ENCODE results near the gene FAM227A.
A peak's percentile ranks its signal among the peaks of the same experiment; 100 is the strongest.
"Not testable (repeated sequence)": the region's sequence is repeated elsewhere in the genome, so short reads cannot be mapped to it uniquely, and the experiment has no call there.

Gene FAM227A

DNA sequence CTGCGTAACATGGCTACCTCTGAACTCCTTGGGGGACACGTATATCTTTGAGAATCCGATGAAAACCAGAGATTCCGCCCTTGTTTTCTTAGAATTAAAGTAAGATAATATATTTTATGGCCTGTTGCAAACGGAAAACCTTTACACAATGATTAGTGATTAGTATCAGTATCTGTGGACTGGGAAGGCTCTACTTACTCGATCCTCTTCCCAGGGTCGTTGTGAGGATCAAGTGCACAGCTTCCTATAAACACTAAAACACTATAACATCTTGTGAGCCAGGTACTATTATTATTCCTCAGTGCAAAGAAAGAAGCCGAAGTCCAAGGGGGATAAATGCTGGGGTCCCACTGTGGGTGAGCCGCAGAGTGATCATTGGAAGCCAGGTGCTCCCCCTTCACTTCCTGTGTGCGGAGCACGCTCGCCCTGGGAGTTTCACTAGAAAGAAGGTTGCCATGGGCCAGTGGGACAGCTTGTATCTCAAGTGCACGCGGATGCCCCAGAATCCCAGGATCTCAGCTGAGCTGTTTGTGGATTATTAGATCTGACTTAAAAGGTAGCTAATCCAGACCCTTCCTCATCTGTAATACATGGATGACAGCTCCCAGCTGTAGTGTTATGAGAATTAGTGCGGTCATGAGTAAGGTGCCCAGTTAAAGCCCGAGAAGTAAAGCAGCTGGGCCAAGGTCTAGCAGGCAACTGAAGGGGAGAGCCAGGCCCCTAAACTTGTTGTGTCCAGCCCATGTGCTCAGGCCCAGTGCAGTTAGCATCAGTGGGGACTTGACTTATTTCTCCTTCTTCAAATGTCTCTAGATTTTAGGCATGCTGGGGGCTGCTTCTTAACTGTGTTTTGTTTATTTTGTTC, 1.1 kb upstream of the FAM227A start:
- DNase-seq, result peak; percentile 12

DNA sequence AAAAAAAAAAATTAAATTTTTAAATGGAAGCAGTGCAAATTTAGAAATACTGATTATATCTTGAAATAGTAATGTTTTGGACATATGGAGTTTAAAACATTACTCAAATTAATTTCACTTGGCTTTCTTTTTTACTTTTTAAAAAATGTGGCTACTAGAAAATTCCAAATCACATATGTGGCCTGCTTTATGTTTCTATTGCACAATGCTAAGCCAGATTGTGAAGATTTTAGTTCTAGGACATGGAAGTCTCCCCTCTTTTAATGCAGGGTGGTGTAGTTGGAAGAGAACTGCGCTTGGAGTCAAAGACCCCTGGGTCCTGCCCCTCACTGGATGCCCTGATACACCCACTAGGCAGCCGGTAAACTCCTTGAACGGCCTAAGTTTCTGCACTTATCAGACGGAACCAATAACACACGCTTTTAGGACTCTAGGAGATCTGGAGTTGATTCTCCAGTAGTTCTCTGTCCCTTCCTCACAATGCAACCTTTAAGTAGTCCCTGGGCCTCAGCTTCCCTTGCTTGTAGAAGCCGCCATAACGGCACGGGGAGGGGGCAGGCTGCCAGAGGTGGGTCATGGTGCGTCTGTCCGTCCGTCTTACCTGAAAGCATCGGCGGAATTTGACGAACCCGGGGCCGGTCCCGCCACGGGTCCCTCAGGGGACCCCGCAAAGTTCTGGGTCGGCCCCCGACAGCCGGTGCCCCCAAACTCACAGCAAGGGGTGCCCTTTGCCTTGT, 505 bp downstream of the FAM227A start:
- peak; percentile 32 for DNase-seq

DNA sequence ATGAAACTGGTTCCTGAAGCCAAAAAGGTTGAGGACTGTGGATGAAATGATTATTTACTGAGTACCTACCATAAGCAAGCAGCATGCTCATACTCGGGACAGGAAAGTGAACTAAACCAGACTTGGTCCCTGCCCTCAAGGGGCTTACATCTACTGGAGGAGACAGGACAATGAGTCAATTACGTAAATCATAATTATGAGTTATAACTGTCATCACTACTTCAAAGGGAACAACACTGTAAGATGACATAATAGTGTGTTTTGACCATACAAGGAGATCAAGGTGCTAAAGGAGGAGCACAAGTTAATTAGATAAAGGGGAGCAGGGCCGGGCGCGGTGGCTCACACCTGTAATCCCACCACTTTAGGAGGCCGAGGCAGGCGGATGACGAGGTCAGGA, 2.5 kb downstream of the FAM227A start:
- DNase-seq, result no peak

DNA sequence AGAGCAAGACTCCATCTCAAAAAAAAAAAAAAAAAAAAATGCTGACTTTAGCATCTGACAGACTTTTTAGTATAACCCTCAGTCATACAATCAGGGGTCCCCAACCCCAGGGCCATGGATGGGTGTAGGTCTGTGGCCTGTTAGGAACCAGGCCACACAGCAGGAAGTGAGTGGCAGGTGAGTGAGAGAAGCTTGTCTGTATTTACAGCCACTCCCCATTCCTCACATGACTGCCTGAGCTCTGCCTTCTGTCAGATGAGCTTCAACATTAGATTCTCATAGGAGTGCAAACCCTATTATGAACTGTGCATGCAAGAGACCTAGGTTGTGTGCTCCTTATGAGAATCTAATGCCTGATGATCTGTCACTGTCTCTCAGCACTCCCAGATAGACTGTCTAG, 3.3 kb downstream of the FAM227A start:
- peak; percentile 11 for DNase-seq

DNA sequence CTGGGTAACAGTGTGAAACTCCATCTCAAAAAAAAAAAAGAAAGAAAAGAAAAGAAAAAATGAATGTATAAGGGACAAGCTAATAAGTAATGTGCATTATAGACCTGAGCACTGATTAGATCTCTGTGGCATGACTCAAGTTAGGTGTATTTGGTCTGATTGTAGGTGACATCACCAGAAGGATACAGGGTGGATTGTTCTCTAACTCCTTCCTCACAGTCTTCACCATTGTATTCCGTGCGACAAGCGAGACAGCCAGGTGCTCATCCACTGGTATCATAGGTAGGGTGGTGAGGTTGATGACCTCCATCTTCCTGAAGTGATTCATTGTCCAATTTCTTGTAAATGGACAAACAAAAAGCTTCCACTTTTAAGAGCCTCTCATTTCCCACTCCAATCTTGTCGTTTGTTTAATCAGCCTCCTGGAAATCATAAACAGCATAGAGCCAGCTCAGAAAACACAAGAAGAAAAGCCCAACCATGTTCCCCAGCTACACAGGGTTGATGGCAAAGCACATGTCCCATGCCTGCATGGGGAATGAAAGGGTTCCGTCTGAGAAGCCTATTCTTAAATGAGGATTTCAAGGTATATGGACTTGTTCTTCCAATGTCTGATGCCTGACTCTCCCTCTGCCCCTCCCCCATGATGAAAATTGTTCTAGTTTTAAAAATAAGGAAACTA, 6.2 kb downstream of the FAM227A start:
- peak; percentile 23 for DNase-seq

DNA sequence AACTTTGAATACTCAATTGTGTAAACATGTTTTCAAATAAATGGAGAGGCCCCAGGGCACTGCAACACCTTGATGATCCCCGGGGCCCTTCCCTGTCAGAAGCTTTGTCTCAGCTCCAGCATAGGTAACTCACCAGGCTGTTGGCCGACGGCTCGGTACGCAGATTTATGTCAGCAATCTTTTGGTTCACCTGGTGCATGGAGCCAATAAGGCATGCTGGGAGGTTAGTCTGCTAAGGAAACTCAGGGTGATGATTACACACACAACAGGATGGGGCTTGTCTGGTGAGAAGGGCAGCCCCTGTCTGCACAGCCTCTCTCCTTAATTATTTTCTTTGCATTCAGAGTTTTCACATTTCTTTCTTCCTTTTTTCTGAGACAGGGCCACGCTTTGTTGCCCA, 10.8 kb downstream of the FAM227A start:
- DNase-seq, result no peak

DNA sequence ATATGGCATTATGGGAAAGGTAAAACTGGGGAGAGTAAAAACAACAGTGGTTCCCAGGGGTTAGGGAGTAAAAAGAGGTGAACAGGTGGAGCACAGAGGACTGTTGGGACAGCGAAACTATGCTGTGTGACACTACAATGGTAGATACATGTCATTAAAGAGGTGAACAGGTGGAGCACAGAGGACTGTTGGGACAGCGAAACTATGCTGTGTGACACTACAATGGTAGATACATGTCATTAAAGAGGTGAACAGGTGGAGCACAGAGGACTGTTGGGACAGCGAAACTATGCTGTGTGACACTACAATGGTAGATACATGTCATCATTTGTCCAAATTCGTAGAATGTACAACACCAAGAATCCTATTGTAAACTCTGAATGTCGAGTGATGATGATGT, 11.9 kb downstream of the FAM227A start:
- not testable (repeated sequence) for DNase-seq

DNA sequence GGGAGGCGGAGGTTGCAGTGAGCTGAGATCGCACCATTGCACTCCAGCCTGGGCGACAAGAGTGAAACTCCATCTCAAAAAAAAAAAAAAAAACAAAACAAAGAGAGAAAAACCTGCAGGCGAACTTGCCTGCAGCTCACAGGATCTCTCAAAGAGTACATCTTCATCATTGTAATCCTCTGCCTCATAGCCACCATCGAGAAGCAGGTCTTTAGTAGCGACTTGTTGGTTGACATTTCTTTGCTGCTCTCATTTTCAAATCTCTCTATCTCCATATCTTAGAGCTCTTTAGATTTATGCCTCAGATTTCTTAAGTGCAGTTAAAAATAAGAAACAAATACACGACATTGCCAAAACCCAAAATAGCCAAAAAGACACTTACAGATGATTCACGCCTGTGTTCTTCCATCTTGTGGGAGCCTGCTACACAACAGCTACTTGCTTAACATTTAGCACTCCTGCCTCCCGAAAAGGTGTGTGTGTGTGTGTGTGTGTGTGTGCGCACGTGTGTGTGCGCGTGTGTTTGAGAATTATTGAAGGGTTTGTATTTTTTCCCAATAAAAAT, 14.6 kb downstream of the FAM227A start:
- DNase-seq, result no peak

DNA sequence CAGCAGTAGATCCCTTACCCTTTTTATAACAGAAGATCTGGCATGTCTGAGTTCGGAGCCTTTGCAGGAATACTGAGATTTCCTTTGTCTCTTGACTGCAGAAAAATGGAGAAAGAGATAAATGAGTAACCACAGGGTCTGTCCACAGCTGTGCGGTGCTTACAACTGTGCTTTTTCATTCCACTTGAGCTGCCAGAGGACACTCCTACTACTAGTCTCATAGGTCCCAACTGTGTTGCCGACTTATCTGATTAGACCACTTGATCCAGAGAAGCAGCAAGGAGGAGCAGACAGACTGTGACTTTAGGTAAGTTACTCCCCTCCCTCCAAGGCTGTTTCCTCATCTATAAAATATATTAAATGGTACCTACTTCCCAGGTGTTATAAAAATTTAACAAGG, 17.5 kb downstream of the FAM227A start:
- DNase-seq, result no peak

DNA sequence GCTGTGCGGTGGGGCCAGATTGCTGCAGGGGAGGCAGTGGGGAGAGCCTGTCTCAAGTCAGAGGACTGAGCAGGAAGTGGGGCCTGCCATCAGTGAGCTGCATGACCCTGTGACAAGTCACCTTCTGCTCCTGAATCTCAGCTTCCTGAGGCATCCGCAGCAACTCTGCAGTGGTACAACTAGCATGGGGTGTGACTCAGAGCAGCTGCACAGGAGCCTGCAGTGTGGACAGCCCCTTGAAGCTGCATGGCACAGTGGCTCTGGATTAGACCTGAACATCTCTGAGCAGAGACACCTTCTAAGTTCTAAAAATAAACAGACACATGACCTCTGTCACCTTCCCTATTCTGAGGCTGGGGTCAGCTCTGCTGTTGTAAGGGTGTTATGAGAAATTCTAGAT, 18.0 kb downstream of the FAM227A start:
- DNase-seq, result no peak

DNA sequence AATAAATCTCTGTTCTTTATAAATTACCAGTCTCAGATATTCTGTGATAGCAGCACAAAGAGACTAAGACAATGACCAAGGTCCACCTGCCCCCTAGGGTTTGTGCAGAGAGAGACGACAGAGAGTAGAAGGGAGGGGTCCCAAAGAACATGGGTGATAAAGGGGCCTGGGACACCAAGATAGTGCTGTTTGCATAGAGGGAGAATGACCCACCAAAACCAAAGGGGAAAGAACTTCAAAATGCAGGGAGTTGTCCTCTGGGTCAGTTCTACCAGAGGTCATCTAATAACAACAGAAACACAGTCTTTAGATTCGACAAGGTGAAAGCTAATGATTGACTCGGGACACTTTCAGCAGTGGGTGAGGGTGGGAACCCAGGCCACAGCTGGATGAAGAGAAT, 23.7 kb downstream of the FAM227A start:
- no peak for DNase-seq

DNA sequence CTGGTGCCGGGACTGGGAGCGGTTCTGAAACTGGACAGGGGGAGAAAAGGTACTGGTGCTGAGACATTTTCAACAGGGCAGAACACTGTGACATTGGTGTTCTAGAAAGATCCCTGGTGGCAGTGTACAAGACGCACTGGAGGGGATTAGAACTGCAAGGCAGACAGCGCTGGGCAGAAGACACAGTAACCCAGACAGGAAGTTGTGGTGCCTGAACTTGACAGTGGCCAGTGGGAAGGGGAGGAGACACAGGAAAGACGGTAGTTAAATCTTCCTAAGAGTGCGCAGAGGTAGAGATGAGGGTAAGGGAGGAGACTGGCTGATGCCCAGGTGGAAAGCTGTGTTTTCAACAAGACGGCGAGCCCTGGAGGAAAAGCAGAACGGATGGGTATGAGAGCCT, 24.5 kb downstream of the FAM227A start:
- no peak for DNase-seq

DNA sequence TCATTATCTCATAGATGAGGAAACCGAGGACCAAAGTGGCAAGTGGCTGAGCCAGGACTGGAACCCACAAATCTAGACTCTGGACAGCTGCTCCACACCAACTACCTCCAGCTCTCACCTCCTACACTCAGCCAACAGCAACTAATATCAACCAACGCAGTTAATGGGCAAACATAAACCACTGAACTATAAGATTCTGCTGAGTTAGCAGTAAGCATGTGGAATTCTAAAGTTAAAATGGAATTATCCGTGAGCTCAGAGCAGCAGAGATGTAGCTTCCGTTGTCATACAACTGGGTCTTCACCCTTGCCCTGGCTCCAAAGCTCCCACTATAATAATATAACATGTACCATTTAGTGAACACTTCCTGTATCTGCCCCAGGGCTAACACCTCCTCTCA, 27.1 kb downstream of the FAM227A start:
- DNase-seq, result no peak

DNA sequence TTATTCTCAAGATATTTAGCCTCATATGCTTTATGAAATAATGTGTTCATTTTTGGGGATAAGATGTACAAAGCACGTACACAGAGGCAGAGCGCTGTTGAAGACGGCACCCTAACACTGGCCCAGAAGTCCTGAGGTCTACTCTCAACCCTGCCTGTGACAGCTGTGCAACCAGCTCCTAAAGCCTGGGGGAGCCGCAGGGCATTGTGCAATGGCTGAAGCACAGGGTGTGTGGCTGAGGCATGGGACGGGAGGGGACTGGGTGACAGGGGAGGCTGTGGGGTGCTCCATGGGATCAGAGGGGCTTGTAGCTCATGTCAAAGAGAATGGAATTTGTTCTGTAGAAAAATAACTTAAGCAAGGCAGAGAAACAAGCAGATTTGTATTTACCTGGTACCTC, 27.7 kb downstream of the FAM227A start:
- DNase-seq, result no peak

DNA sequence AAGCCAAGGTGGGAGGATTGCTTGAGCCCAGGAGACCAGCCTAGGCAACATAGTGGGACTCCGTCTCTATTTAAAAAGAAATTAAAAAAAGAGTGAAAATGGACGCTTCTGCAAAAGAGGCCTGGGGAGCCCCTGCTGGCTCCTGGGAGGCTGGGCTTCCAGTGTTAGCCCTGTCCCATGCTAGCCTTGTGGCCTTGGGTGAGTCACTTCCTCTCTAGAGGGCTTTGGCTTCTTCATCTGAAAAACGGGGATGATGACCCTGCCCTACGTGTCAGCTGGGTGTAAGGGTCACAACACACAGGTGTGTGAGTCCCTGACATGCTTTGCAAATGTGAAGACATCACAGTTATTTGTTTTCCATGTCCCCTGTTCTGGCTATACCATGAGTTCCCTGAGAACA, 32.8 kb downstream of the FAM227A start:
- no peak for DNase-seq

DNA sequence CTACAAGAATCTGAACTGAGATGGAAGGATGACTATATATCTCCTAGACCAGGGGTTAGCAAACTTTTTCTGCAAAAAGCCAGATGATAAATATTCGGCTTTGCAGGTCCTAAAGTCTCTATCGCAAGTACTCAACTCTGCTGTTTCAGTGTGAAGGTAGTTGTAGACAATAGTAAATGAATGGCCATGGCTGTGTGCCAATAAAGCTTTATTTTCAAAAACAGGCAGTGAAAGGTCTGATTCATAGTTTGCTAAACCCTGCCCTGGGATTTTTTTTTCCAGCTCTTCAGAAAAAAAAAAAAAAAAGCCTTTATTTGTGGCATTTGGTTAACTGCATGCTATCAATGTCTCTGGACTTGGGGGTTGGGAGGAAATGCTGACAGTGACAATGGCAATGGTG, 37.5 kb downstream of the FAM227A start:
- DNase-seq, result no peak

DNA sequence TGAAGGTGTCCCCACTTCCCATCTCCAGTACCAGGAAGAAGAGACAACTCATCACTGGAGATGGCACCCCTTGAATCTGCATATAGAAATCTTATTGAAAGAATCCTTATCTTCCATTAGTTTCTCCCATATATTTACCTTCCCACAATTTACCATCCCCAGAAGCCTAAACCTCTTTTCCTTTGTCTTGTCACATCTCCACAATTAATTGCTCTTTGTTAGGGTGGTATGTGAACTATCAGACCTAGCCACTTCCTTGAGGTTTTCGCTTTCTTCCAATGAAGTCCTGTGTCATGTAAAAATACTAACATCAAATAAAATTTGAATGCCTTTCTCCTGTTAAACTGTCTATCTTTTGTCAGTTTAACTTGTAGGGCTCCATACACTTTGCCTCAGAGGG, 37.9 kb downstream of the FAM227A start:
- DNase-seq, result no peak

DNA sequence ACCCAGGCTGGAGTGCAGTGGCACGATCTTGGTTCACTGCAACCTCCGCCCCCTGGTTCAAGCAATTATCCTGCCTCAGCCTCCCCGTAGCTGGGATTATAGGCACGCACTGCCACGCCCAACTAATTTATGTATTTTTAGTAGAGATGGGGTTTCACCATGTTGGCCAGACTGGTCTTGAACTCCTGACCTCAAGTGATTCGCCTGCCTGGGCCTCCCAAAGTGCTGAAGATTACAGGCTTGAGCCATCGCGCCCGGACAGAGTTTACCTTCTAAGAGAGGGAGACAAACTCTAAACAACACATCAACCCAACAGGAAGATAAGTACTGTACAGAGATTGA, 41.2 kb downstream of the FAM227A start:
- DNase-seq, result not testable (repeated sequence)

DNA sequence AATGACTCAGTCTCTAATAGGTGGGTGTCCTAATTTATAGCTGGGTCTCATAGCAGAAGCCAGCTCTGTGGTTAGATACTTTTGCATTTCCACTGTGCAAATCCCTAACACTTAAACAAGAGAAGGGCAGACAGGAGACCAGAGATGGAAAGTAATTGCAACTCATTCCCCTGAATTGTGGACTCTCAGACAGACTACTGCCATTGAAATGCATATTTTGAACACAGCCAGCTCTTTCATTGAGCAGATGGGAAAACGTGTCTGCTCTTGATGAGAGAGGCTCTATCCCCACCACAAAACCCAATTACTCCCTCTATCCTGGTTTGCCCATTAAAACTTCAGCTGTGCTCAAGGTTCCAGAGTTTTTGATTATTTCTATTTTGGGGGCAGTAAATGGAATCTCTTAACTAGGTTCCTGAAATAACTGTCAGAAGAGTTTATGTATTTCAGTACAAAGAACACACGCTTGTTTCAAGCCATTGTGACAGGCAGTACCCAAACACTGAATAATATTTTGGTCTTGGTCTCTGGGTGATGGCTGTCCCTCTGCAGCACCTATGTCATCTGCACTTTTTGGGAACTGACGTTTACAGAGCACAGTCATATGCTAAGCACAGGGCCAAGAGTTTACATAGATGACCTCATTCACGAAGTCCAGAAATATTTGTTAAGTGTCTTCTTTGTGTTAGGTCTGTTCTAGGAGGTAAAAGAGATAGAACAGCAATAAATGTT, 41.7 kb downstream of the FAM227A start:
- DNase-seq, result no peak

DNA sequence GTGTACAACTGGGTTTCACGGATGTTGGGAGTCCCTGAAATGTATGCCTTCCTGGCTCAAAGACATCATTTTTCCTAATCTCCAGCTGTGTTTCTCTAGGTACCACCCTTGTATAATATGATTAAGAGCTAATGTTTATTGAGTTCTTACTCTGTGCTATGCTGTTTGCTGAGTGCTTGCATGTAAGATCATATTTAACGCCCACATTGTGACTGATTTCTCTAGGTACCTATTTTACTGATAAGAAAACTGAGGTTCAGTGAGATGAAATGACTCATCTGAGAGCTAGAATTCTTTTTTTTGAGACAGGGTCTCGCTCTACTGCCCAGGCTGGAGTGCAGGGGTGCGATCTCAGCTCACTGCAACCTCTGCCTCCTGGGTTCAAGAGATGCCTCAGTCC, 42.6 kb downstream of the FAM227A start:
- no peak for DNase-seq

DNA sequence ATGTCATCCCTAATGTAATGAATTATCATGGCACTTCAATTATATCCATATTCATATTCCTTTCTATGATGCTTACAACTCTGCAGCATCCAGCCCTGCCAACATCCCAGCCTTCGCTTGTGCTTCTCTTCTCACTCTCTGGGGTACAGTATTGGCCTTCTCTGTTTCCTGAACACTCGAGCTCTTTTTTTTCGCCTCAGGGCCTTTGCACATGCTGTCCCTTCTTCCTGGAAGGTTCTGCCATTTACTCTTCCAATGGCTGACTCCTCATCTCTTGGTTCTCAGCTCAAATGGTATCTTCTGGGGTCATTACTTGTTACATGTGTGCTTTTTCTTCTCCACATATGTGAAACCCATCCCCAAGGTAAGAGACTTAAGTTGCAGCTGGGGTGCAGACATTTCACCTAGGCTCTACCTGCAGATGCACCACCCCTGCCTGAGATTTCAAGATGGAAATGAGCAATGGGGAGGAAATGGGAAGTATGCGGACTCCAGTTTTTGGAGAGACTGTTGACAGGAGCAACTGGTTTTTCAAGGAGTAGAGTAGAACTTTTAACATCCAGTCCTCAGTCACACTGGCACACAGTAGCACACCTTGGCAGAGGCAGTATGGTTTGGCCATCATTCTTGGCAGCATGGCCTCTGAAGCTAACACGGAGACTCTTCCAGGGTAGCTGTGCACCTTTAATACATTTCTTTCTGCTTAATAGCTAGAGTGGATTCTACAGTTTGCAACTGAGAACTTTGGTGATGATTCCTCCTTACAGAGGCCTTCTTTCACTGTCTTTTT, 43.8 kb downstream of the FAM227A start:
- DNase-seq, result no peak

DNA sequence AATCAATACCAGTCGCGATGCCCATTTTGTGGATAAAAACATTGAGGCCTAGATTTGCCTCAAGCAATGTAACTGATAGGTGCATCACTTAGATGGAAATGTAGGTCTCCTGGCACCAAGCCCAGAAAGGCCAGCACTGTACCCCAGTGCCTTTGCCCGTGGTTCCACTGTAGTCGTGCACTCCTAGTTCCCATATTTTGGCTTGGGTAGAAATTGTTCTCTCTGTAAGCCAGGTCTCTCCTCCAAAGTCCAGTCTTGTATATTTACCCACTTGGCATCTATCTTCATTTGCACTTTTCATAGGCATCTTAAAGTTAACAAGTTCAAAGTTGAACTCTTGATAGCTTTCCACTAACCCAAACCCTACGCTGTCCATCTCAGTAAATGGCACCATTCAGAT, 44.6 kb downstream of the FAM227A start:
- no peak for DNase-seq

All from NCI-H510A treated with DMSO at 0.1 percent for 48 hours (cell line).